Stimulated activated memory B cell treated with anti-CD40 and anti-IgM and Interleukin-4, amounts not matched to agents 10 μg/mL and 1 μg/mL and 100 μg/mL, for 72 hours (primary cell): Measurements from ENCODE around the gene SLC26A1.
"Not testable (repeated sequence)": the region's sequence is repeated elsewhere in the genome, so short reads cannot be mapped to it uniquely, and the experiment has no call there.

ENCODE experiments used
- ATAC-seq: fragments of 150-1000 bp; cut with Tn5 transposase; 2 replicates; pipeline ENCODE4 v1.10.0; 2021
- H3K27ac Mint-ChIP-seq: one replicate; pipeline ENCODE4 v1.8.0; 2022; ENCODE audit warnings: mild to moderate bottlenecking, mixed read lengths
- H3K27me3 Mint-ChIP-seq: one replicate; pipeline ENCODE4 v1.8.0; 2022; ENCODE audit warnings: mixed read lengths
- H3K36me3 Mint-ChIP-seq: one replicate; pipeline ENCODE4 v1.8.0; 2022; ENCODE audit warnings: mixed read lengths
- H3K4me1 Mint-ChIP-seq: one replicate; pipeline ENCODE4 v1.8.0; 2022; ENCODE audit warnings: mixed read lengths
- H3K4me3 Mint-ChIP-seq: one replicate; pipeline ENCODE4 v1.8.0; 2022; ENCODE audit warnings: mild to moderate bottlenecking, moderate library complexity, mixed read lengths
- H3K9me3 Mint-ChIP-seq: one replicate; pipeline ENCODE4 v1.8.0; 2022; ENCODE audit warnings: mixed read lengths

The SLC26A1 gene

DNA sequence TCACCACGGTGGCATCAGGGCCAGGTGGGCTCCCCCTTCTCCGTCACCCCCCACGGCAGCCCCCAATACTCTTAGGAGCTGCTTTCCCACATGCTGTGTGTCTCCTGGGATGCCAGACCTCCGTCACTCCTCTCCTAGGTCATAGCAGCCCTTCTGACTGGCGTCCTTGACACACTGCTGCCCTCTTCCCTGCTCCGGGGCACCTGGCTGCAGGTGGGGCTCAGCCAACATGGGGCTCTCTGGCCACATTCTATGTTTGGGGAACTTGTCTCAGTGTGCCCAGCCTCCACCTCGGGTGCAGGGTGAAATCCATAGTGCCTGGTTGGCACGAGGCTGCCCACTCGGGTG, 47.1 kb downstream of the SLC26A1 start:
- Mint-ChIP-seq H3K9me3 (no peaks in the 10 kb centered on the region), H3K27me3 (no peaks in the 10 kb centered on the region), H3K36me3 (peaks cover 25% of the 10 kb centered on the region), H3K4me1 (peaks cover 29% of the 10 kb centered on the region), H3K4me3 (no peak overlapping the region), H3K27ac (peak overlapping the region; percentile 64)
- ATAC-seq, result no peak

DNA sequence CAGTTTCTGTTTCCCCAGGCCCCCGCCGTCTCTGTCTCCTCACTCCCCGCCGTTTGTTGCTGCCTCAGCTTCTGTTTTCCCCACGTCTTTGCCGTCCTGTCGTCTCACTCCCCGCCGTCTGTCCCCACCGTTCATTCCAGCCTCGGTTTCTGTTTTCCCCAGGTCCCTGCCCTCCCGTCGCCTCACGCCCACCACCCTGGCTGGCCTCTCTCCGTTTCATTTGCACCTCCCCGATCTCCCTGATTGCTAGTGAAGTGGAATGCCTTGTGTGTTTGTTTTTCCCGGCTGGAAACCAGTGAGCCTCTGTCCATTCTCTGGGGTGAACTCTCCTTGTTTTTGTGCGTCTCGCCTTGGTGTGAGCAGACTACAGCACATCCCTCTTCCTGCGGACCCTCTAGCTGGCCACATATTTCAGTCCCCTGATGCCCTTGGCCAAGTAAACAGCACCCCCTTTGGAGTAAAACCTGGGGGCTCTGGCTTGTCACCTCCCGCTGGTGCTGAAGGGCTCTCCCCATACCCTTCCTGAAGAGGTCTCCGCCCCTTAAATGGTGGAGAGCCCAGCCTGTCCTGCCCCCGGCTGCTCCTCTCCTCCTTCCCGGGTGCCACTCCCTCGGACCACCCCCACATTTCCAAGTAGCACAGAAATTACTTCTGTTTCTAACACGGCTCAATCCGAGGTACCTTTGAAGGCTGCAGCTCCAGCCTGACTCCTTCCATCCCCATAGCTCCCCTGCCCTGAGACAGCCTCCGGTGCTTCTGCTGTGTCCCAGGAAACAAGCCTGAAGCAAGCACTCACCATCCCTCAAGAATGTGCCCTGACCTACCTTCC, 47.7 kb downstream of the SLC26A1 start:
- no peaks in the 10 kb centered on the region for H3K9me3 Mint-ChIP-seq
- no peaks in the 10 kb centered on the region for H3K27me3 Mint-ChIP-seq
- H3K4me3 Mint-ChIP-seq, result no peak overlapping the region
- peaks cover 29% of the 10 kb centered on the region for H3K4me1 Mint-ChIP-seq
- ATAC-seq, result no peak
- peak overlapping the region; percentile 64 for H3K27ac Mint-ChIP-seq
- peaks cover 25% of the 10 kb centered on the region for H3K36me3 Mint-ChIP-seq

DNA sequence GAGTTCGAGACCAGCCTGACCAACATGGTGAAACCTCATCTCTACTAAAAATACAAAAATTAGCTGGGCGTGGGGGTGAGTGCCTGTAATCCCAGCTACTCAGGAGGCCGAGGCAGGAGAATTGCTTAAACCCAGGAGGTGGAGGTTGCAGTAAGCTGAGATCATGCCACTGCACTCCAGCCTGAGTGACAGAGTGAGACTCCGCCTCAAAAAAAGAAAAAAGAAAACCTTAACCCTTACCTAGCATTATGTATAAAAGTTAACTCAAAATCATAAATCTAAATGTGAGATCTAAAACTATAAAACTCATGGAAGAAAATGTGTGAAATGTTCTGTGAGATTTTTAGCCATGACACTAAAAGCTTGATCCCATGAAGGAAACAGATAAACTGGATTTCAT, 53.7 kb downstream of the SLC26A1 start:
- H3K36me3 Mint-ChIP-seq, H3K27ac Mint-ChIP-seq, H3K27me3 Mint-ChIP-seq, H3K9me3 Mint-ChIP-seq, H3K4me3 Mint-ChIP-seq, ATAC-seq: not testable (repeated sequence)
- H3K4me1 Mint-ChIP-seq, result peaks cover 22% of the 10 kb centered on the region
